GM21390 (cell line): ENCODE results near the gene TAF4.

Experiments used
- ATAC-seq: cut with Tn5 transposase; IDR thresholded peaks from one replicate; pipeline ENCODE4 v1.9.1; 2021; ENCODE audit not compliant: unreplicated experiment

The TAF4 gene

GRCh38 chr20:62022575-62023139 lies 43.0 kb downstream of the TAF4 start:
- no peak for ATAC-seq

GRCh38 chr20:62021793-62022385 lies 43.8 kb downstream of the TAF4 start:
- no peak for ATAC-seq

GRCh38 chr20:62020935-62021701 lies 44.6 kb downstream of the TAF4 start:
- ATAC-seq = no peak

- no peak for ATAC-seq
Observed at GRCh38 chr20:62019881-62020492, 45.7 kb downstream of the TAF4 start.

- no peak for ATAC-seq
Observed at GRCh38 chr20:62019144-62019805, 46.4 kb downstream of the TAF4 start.

GRCh38 chr20:62018437-62019143 lies 47.1 kb downstream of the TAF4 start:
- ATAC-seq = no peak

GRCh38 chr20:62015540-62016288 lies 50.0 kb downstream of the TAF4 start:
- ATAC-seq = no peak

- no peak for ATAC-seq
Observed at GRCh38 chr20:62014889-62015537, 50.7 kb downstream of the TAF4 start.

GRCh38 chr20:62014488-62014775 lies 51.2 kb downstream of the TAF4 start:
- ATAC-seq = no peak

GRCh38 chr20:62012631-62013030 lies 53.0 kb downstream of the TAF4 start:
- no peak for ATAC-seq

GRCh38 chr20:62011938-62012534 lies 53.6 kb downstream of the TAF4 start:
- no peak for ATAC-seq

- no peak for ATAC-seq
Observed at GRCh38 chr20:62011403-62011790, 54.3 kb downstream of the TAF4 start.

GRCh38 chr20:62010551-62011402 lies 54.9 kb downstream of the TAF4 start:
- no peak for ATAC-seq

GRCh38 chr20:62009869-62010445 lies 55.7 kb downstream of the TAF4 start:
- ATAC-seq = no peak

GRCh38 chr20:62009322-62009721 lies 56.4 kb downstream of the TAF4 start:
- no peak for ATAC-seq

- no peak for ATAC-seq
Observed at GRCh38 chr20:62008643-62009183, 57.0 kb downstream of the TAF4 start.

- ATAC-seq = no peak
Observed at GRCh38 chr20:62007127-62007647, 58.5 kb downstream of the TAF4 start.

- no peak for ATAC-seq
Observed at GRCh38 chr20:62006482-62006881, 59.2 kb downstream of the TAF4 start.
